Glomerular visceral epithelial cell (primary cell): ENCODE measurements around the gene ERG.

Experiments
- DNase-seq: peaks from one replicate; pipeline ENCODE4 v3.0.0-alpha.2; 2016; ENCODE audit errors: extremely low spot score

ERG gene

GRCh38 chr21:38389896-38390295 lies 108.4 kb downstream of the ERG start:
- no peak for DNase-seq

- DNase-seq = no peak
Measured at GRCh38 chr21:38389354-38389676, 109.0 kb downstream of the ERG start.

- no peak for DNase-seq
Measured at GRCh38 chr21:38388647-38389353, 109.5 kb downstream of the ERG start.

- DNase-seq = no peak
Measured at GRCh38 chr21:38388203-38388602, 110.1 kb downstream of the ERG start.

- DNase-seq = peak; percentile 28
Measured at GRCh38 chr21:38386967-38387366, 111.3 kb downstream of the ERG start.

GRCh38 chr21:38385427-38386175 lies 112.7 kb downstream of the ERG start:
- no peak for DNase-seq

GRCh38 chr21:38384675-38385426 lies 113.4 kb downstream of the ERG start:
- no peak for DNase-seq

- no peak for DNase-seq
Measured at GRCh38 chr21:38384238-38384560, 114.1 kb downstream of the ERG start.

GRCh38 chr21:38383411-38384237 lies 114.7 kb downstream of the ERG start:
- DNase-seq = no peak

GRCh38 chr21:38380481-38381137 lies 117.7 kb downstream of the ERG start:
- peak; percentile 11 for DNase-seq

GRCh38 chr21:38379147-38379546 lies 119.1 kb downstream of the ERG start:
- DNase-seq = no peak

- no peak for DNase-seq
Measured at GRCh38 chr21:38377165-38378088, 120.8 kb downstream of the ERG start.

GRCh38 chr21:38376693-38377092 lies 121.6 kb downstream of the ERG start:
- no peak for DNase-seq

GRCh38 chr21:38376235-38376634 lies 122.0 kb downstream of the ERG start:
- DNase-seq = no peak

GRCh38 chr21:38367646-38368045 lies 130.6 kb downstream of the ERG start:
- no peak for DNase-seq

GRCh38 chr21:38365521-38365920 lies 132.8 kb downstream of the ERG start:
- no peak for DNase-seq

GRCh38 chr21:38363693-38364092 lies 134.6 kb downstream of the ERG start:
- no peak for DNase-seq

- DNase-seq = no peak
Measured at GRCh38 chr21:38361324-38361723, 137.0 kb downstream of the ERG start.

GRCh38 chr21:38359835-38360234 lies 138.4 kb downstream of the ERG start:
- no peak for DNase-seq

- DNase-seq = no peak
Measured at GRCh38 chr21:38359090-38359489, 139.2 kb downstream of the ERG start.
